ENCODE data around the gene UBE2O.

DNA sequence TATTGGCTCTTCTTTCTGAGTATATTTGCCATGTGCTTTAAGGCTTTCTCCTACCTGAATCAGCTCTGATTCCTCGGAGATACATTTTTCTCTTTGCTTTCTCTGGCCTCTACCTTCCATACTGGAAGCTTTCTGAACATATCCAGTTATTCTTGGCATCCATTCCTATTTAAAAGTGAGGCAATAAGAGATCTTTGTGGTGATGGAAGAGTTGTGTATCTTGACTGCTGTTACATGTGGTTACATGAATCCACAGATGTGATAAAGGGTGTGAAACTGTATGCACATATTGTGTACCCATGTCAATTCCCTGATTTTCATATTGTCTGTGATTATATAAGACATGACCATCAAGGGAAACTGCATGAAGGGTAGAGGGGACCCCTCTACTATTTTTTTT, 24.4 kb downstream of the UBE2O start:
- TF ChIP-seq, protein P1, sequence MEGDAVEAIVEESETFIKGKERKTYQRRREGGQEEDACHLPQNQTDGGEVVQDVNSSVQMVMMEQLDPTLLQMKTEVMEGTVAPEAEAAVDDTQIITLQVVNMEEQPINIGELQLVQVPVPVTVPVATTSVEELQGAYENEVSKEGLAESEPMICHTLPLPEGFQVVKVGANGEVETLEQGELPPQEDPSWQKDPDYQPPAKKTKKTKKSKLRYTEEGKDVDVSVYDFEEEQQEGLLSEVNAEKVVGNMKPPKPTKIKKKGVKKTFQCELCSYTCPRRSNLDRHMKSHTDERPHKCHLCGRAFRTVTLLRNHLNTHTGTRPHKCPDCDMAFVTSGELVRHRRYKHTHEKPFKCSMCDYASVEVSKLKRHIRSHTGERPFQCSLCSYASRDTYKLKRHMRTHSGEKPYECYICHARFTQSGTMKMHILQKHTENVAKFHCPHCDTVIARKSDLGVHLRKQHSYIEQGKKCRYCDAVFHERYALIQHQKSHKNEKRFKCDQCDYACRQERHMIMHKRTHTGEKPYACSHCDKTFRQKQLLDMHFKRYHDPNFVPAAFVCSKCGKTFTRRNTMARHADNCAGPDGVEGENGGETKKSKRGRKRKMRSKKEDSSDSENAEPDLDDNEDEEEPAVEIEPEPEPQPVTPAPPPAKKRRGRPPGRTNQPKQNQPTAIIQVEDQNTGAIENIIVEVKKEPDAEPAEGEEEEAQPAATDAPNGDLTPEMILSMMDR (IDR thresholded peaks at IDR 0.05; ENCODE audit: low read depth, low read length, missing input control): no peak
- TF ChIP-seq, protein P2, sequence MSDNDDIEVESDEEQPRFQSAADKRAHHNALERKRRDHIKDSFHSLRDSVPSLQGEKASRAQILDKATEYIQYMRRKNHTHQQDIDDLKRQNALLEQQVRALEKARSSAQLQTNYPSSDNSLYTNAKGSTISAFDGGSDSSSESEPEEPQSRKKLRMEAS (IDR thresholded peaks at IDR 0.05): no peak
- TF ChIP-seq RAD21 (IDR thresholded peaks at IDR 0.05) (no peak), YY1 (IDR thresholded peaks at IDR 0.05) (no peak)

All from liver (tissue), 3 donors.